Mesenteric fat pad (tissue), 1 donor: Measurements from ENCODE around the gene KCTD16. TPM values are rescaled to one million over a fixed set of nuclear protein-coding genes. Genes with fewer than 3 reads are reported as not detected.

ENCODE experiments used
- DNase-seq: peaks from one replicate; pipeline ENCODE4 v3.0.0-alpha.2; 2020; ENCODE audit warnings: low spot score
- total RNA-seq: library from RNA; stranded (reverse); fragmentation: NEBNext Ultra II Directional; extraction: Animal tissue kit (Norgen Biotek cat#: 25700); gene quantifications from one replicate; pipeline ENCODE4 v1.2.1, GENCODE V29; 2021
- donor health status: DM: yes; HTN: yes; CAD: no.

The KCTD16 gene
- total RNA-seq, 1 donor from 2014 or later, result 0.32 TPM

GRCh38 chr5:144451187-144451973 is 280.7 kb downstream of the KCTD16 start:
- no peak for DNase-seq

GRCh38 chr5:144453753-144454152 is 283.1 kb downstream of the KCTD16 start:
- DNase-seq, result no peak

- no peak for DNase-seq
Measured at GRCh38 chr5:144457160-144457559, 286.5 kb downstream of the KCTD16 start.

- DNase-seq, result no peak
Measured at GRCh38 chr5:144458216-144458615, 287.5 kb downstream of the KCTD16 start.

GRCh38 chr5:144460600-144460999 is 289.9 kb downstream of the KCTD16 start:
- no peak for DNase-seq

GRCh38 chr5:144462577-144462976 is 291.9 kb downstream of the KCTD16 start:
- DNase-seq, result no peak

GRCh38 chr5:144463481-144464223 is 293.0 kb downstream of the KCTD16 start:
- no peak for DNase-seq

- DNase-seq, result no peak
Measured at GRCh38 chr5:144464306-144464705, 293.6 kb downstream of the KCTD16 start.

- DNase-seq, result no peak
Measured at GRCh38 chr5:144465441-144465840, 294.8 kb downstream of the KCTD16 start.

GRCh38 chr5:144467792-144468191 is 297.1 kb downstream of the KCTD16 start:
- DNase-seq, result no peak

GRCh38 chr5:144468571-144468970 is 297.9 kb downstream of the KCTD16 start:
- no peak for DNase-seq

- no peak for DNase-seq
Measured at GRCh38 chr5:144469106-144469505, 298.4 kb downstream of the KCTD16 start.

GRCh38 chr5:144472221-144472620 is 301.5 kb downstream of the KCTD16 start:
- DNase-seq, result no peak

- no peak for DNase-seq
Measured at GRCh38 chr5:144473650-144474049, 303.0 kb downstream of the KCTD16 start.

GRCh38 chr5:144478565-144478964 is 307.9 kb downstream of the KCTD16 start:
- DNase-seq, result no peak

GRCh38 chr5:144481861-144482260 is 311.2 kb downstream of the KCTD16 start:
- no peak for DNase-seq

- DNase-seq, result no peak
Measured at GRCh38 chr5:144484124-144484897, 313.6 kb downstream of the KCTD16 start.

GRCh38 chr5:144485540-144485939 is 314.9 kb downstream of the KCTD16 start:
- DNase-seq, result no peak

GRCh38 chr5:144487207-144487606 is 316.5 kb downstream of the KCTD16 start:
- no peak for DNase-seq

- DNase-seq, result no peak
Measured at GRCh38 chr5:144487761-144488160, 317.1 kb downstream of the KCTD16 start.

- no peak for DNase-seq
Measured at GRCh38 chr5:144503123-144503522, 332.4 kb downstream of the KCTD16 start.
